GM12865 (cell line): ENCODE data around the gene METTL16.

Experiments
- DNase-seq: peaks from one replicate; pipeline ENCODE4 v3.0.0; 2010; ENCODE audit warnings: low read depth
- H3K4me3 ChIP-seq: 2 replicates; pipeline ENCODE4 v1.5.1; 2011; ENCODE audit warnings: mild to moderate bottlenecking, low read depth, low read length, control low read depth
- TF ChIP-seq, protein P1 (sequence below): IDR thresholded peaks from 2 replicates; pipeline ENCODE4 v1.5.1; 2011; ENCODE audit warnings: low read length, control low read depth, low read depth, inconsistent platforms; ENCODE audit not compliant: insufficient read depth; ENCODE audit errors: missing control alignments

Gene METTL16

DNA sequence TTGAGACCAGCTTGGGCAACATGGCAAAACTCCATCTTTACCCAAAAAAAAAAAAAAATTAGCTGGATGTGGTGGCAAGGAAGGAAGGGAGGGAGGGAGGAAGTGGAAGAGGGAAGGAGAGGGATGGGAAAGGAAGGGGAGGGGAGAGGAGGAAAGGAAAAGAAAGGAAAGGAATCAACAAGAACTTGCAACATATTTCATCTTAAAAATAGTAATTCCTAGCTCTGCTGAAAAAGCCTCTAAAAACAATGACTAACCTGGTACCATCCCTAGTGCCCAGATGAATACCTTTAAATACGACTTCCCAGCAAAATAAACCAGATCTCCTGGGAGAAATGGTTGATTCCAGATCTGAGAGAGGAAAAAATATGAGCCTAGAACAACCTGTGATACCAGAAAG lies 83.8 kb downstream of the METTL16 start:
- no peak overlapping the region for H3K4me3 ChIP-seq
- TF ChIP-seq, protein P1, sequence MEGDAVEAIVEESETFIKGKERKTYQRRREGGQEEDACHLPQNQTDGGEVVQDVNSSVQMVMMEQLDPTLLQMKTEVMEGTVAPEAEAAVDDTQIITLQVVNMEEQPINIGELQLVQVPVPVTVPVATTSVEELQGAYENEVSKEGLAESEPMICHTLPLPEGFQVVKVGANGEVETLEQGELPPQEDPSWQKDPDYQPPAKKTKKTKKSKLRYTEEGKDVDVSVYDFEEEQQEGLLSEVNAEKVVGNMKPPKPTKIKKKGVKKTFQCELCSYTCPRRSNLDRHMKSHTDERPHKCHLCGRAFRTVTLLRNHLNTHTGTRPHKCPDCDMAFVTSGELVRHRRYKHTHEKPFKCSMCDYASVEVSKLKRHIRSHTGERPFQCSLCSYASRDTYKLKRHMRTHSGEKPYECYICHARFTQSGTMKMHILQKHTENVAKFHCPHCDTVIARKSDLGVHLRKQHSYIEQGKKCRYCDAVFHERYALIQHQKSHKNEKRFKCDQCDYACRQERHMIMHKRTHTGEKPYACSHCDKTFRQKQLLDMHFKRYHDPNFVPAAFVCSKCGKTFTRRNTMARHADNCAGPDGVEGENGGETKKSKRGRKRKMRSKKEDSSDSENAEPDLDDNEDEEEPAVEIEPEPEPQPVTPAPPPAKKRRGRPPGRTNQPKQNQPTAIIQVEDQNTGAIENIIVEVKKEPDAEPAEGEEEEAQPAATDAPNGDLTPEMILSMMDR: no peak
- no peak for DNase-seq

DNA sequence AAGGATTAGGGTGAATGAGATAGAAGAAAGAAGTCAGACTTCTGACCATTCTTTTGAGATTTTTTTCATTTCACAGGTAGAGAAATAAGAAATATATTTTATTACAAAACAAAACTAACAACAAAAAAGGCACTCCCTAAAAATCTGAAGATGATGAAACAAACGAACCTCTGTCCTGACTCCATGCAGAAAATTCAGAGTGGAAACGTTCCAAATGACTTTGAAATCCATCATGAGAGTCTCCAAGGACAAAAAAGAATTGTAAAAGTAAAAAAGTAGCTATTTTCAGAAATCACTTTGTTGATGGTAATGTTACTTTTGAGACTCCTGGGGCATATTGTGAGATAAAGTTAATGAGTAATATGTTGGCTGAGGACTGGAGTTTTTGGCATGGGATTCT lies 84.5 kb downstream of the METTL16 start:
- TF ChIP-seq, protein P1: no peak
- no peak for DNase-seq
- no peak overlapping the region for H3K4me3 ChIP-seq

DNA sequence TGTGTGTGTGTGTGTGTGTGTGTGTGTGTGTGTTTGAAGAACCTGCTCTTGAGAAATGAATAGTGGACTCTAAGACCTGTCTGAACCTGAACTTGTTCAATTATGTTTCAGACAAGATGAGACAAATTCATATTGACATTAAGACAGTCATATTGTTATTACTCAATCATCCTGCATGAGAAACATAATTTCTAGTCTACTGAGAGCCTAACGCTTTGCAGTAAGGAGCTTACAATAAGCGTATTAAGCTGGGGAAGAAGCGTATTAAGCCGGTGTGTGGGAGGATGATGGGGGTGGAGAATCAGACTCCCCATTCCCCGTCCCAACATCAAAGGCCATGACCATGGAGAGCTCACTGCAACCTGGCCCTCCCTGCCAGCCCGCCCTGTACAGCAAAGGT lies 88.4 kb downstream of the METTL16 start:
- TF ChIP-seq, protein P1: no peak
- H3K4me3 ChIP-seq: no peak overlapping the region
- DNase-seq: no peak

DNA sequence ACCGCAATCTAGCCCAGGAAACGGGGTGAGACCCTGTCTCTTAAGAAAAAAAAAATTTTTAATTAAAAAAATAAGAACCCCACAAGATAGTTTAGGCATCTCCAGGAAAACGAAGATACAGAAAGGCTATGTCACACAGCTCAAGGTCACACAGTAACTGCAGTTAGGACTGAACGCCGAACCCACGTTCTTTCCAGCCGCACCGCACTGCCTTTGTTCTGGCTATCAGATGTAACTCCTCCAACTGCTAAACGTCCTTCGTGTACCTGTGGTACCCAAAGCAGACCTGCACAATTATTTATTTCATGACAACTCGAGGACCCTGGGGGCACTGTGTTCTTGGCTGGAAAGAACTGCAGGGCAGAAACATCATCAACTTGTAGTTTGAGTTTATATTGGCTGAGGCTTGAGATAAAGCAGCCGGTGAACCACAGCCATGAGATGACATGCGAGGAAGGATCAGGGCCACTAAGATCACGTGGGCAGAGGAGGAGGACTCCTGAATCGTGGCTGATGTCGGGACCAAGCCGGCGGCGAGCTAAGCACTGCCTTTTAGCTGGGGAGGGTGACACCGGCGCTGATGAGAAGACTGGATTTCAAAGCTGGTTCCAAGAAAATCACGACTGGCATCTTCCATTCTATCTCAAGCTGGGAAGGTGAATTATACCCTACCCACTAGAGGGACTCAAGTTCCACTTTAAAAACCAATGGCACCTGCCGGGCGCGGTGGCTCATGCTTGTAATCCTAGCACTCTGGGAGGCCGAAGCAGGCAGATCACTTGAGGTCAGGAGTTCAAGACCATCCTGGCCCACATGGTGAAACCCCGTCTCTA lies 90.2 kb downstream of the METTL16 start:
- TF ChIP-seq, protein P1: no peak

DNA sequence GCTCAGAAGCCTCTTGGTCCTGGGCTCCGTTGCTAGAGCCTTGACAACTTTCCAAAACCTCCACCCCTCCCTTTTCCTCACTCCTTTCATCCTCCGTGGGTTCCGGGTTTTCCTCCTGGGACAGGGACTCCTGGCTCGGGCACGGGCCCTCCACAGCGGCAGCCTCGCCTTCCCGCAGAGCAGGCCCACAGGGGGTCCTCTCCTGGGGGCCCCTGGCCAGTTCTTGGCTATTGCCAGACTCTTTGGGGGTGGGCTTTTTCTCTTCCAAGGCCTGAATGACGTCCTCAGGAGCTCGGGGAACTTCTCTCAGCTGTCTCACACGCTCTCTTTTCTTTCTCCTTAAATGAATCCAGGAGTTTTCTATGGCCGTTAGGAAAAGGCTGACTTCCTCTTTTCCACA lies 91.5 kb downstream of the METTL16 start:
- no peak for DNase-seq
- no peak overlapping the region for H3K4me3 ChIP-seq
- TF ChIP-seq, protein P1: no peak

More for the DNA sequence above, 90.2 kb downstream of the METTL16 start:
- no peak overlapping the region for H3K4me3 ChIP-seq
- no peak for DNase-seq

DNA sequence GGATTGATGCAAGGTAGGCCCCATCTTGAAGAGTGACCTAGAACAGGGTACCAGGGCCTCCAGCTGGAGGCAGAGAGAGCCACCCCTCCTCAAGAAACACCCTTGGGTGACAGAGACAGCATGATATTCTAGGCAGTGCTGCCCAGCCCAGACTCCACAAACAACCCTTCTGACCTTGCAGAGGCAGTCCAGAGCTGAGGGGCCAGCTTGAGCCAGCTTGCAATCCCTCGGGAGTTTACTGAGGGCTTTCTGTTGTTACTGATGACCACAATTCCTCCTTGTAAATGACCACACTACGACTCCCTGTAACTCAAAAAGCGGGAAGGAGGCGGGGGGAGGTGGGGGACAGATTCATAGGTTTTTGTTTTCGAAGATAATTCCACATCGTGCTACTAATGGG lies 92.2 kb downstream of the METTL16 start:
- TF ChIP-seq, protein P1: no peak
- H3K4me3 ChIP-seq: no peak overlapping the region
- no peak for DNase-seq

DNA sequence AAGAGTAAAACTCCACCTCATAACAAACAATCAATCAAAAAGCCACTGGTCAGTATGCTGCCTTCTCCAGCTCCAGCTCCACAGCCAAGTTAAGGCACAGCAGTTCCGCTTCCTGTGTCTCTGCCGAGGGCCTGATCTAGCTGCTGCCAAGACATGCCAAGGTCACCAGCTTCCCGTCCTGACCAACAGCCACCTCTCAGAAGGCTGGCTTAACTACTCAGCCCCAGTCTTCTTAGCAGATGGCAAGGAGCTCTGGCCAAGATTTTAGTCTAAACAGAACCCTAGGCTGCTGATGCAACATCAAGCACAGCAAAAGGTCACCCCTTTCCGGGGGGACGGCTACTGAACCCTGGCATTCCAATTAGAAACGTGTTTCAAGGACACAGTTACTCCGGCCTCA lies 93.1 kb downstream of the METTL16 start:
- no peak for DNase-seq
- no peak overlapping the region for H3K4me3 ChIP-seq
- TF ChIP-seq, protein P1: no peak
